ENCODE measurements around the gene DNASE1L3.

- no peak for TF ChIP-seq EZH2 (IDR thresholded peaks at IDR 0.05; ENCODE audit: low read length, unreplicated experiment)
- no peak for TF ChIP-seq CTCF (conservative IDR thresholded peaks at IDR 0.05; ENCODE audit: low read depth, low read length)
- TF ChIP-seq EZH2phosphoT487 (IDR thresholded peaks at IDR 0.05; ENCODE audit: borderline replicate concordance, low read length), result no peak
Observed at GRCh38 chr3:58231666-58232065, 20.9 kb upstream of the DNASE1L3 start.

Measured in PC-3 (cell line).